Measurements from ENCODE around the gene TNS3.
"Not testable (repeated sequence)": the region's sequence is repeated elsewhere in the genome, so short reads cannot be mapped to it uniquely, and the experiment has no call there.

TNS3 gene

DNA sequence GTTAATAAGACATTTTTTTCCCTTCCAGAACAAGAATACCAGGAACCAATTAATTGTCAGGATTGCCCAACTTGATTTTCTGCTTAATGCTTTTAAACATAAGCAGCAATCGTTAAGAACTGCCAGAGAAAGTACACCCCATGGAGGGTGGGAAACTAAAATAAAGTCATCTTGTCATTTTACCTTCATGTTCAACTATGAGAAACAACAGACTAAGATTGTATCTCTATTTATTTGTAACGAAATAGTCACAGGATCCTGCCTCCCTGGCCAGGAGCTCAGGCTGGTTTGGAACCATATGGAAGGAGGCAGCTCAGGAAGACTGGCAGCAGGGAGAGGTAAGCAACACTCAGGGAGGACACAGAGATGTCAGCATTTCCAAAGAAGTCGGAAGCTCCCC is 129.6 kb downstream of the TNS3 start:
- no peak for DNase-seq (ENCODE audit: low spot score)

DNA sequence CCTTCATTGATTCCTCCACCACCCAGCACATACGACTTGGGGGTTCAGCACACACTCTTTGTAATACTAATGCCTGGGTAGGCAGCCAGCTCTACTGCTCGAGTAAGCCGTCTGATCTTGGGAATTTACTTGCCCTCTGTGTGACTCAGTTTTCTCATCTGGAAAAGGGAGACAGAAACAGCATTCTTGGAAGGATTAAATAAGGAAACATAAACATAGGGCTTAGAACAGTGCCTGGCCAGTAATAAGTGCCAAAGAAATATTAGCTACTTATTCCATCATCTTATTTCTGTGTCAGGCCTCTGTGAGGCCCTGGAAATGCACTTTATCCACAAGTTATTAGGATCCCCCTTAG is 130.1 kb downstream of the TNS3 start:
- DNase-seq (ENCODE audit: low spot score): no peak

GRCh38 chr7:47449810-47450590 is 131.9 kb downstream of the TNS3 start:
- no peak for DNase-seq (ENCODE audit: low spot score)

DNA sequence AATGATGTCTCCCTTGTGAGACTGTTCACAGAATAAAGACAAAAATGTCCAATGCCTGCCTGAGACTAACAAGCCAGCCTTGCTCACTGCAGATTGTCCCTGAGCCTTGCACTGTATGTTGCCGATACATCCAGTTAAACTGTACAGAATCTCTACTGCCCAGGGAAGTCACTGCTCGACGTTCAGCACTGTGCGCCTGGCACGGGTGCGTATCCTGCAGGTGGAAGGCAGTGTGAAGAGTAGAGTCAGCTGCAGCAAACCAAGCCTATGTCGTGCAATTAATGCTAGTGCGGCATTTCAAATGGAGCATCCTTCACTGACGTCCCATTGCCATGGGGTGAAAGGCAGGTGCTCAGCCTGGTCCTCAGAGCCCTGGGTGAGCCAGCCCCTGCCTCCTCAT is 132.9 kb downstream of the TNS3 start:
- no peak for DNase-seq (ENCODE audit: low spot score)

DNA sequence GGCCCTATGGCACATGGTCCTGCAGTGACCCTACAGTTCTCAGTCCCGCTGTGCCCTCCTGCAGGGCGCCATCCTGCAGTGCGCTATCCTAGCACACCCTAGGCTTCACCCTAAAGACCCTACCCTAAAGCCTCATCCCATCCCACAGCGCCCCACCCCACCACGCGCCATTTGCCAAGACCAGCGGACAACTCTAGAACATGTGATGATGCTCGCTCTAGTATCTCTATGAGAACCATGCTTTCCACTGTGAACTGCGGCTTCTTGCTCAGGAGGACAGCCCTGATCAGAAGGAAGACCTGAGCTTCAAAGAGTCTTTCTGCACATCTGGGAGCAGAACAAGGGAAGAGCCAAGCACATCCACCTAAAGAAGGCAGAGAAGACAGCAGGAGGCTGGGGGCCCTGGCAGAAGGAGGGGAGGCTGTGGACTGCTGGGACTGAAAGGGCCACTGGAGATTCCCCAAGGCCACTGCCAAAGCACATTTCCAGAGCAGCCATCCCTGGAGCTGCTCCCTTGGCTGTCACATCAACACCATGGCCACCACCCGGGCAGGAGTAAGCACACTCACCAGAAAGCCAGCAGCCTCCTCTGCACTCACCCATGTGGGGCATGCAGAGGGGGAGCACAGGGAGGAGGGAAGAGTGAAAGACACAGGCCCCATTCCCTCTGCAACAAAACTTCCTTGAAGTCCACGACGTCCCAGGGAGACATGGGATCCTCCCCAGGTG is 134.1 kb downstream of the TNS3 start:
- DNase-seq (ENCODE audit: low spot score): no peak

- DNase-seq (ENCODE audit: low spot score): no peak
Measured at GRCh38 chr7:47446871-47447466, 134.9 kb downstream of the TNS3 start.

DNA sequence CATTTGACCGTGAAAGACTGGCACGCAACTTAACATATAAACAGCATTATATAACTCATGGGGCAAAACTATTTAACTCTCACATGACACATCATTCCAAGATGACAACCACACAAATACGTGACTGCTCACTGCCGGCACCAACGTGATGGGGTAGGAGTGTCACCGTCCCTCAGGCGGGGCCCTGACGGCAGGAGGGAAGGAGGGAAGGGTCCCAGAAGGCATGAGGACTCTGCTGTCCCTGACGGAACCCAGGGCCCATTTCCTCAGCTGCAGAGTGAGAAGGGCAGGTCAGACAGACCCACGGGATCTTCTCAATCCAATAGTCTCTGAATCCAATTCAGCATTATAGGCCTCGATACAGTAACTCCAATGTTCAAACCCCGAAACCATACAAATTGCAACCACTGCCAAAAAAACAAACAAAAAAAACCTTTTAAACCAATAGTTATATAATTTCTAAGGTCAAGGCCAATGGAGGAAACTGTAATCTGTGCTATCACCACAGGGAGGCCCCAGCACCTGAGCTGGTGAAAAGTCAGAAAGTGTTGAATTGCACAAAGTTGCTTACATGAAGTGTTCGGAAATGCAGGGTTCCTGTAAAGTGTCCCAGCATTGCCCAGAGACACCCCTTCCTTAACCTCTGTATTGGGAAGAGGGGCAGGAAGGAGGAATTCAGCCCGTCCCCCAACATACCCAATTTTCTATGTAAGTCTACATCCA is 137.4 kb downstream of the TNS3 start:
- no peak for DNase-seq (ENCODE audit: low spot score)

DNA sequence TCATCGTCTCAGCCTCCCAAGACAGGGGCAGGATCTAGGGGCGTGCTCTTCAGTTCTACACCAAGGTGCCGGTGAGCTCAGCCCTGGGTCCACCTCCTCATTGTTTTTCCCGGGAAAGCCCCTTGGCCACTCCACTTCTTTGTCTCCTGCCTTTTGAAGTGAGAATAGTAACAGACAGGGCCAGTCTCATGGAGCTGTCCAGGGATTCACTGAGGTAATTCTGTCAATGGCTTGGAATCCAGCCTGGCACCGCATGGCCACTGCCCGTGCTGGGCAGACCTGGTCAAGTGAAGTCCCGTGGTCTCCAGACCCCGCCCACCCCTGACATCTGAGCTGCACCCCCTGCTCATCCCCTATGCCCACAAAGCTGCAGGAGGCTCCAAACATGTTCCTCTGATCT is 138.9 kb downstream of the TNS3 start:
- DNase-seq (ENCODE audit: low spot score): no peak

GRCh38 chr7:47442605-47442865 is 139.4 kb downstream of the TNS3 start:
- no peak for DNase-seq (ENCODE audit: low spot score)

DNA sequence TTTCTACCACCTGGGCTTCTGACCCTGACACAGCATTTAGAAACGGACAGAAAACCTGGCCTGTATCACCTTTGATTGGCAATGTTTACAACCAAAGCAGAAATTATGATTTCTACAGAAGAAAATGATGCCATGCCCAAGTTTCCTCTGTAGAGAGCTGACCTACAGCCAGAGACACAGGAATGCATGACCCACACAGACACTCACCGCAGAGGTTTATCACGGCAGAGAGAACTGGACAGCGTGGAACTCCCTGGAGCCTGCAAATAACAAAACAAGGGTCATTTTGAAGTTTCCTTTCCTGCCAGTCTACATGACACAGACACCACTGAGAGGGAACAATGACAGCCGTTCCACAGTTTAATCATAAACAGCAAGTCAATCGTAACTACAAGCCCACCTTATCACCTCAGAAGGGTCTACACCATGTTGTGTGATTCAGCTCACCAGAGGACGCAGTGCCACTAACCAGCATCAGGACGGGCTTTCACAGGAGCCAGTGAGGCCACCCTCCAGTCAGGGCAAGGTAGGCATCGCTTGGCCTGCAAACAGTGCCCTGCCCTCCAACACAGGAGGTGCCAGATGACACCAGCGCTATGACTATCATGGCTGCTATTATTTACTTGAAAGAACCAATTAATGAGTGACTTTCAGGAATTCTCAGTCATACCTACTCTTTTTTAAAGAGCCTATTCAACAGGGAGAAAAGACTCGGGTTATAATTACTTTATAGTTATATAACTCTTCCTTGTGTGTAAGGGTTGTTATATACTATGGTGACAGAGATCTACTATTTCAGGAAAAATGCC is 139.9 kb downstream of the TNS3 start:
- DNase-seq (ENCODE audit: low spot score): no peak

- DNase-seq (ENCODE audit: low spot score): not testable (repeated sequence)
Measured at GRCh38 chr7:47441048-47441447, 140.9 kb downstream of the TNS3 start.

DNA sequence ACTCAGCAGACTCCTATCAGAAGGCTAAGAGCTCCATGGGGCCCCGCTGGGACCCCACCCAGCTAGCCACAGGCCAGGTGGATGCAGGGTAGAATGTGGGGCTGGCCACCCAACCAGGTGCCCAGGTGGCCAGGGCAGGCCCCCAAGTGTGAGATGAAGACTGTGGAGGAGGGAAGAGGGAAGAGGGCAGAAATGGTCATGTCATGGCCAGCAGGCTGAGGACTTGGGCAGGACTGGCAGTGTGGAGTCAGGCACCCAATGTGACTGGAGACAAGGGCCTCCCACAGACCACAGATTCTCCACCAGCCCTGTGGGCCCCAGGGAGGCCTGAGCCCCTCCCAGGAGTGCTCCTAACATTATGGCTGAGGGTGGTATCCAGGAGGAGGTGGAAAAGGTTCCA is 141.6 kb downstream of the TNS3 start:
- DNase-seq (ENCODE audit: low spot score): no peak

DNA sequence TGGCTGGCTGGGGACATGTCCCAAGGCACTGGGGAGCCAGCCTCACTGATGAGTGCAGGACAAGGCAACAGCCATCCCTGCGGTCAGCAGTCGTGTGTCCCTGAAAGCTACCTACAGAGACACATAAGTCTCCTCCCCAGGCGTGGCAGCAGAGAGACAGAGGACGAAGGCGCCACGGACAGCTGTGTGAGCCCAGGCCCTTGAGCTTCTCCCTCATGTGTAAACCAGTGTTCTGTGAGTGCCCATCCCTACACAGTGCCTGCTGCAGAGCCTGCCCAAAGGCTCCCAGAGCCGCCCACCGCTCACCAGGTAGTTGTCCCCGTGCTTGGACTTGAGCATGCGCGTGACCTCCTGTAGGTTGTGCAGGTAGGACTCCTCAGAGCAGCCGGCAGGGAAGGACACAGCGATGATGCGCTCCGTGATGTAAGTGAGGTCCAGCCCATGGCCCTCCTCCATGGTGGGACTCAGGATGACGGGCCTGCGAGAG is 142.7 kb downstream of the TNS3 start:
- no peak for DNase-seq (ENCODE audit: low spot score)

- DNase-seq (ENCODE audit: low spot score): no peak
Measured at GRCh38 chr7:47438411-47439029, 143.4 kb downstream of the TNS3 start.

DNA sequence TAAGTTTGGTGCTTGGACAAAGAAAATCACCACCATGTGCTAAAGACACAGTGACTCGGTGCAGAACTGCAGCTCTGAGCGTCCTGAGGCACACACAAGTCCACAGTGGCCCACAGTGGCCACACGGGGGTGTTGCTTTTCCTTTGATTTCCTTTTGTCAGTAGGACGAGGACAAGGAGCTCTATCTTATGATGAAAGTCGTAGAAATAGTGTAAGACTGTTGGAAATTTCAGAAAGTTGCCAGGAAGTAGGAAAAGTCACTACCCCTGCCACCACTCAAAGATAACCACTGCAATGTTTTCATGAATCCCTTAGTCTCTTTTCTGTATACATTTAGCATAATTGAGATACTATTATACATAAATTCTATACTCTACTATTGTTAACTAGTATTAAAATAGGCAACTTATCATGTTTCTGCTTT is 146.0 kb downstream of the TNS3 start:
- DNase-seq (ENCODE audit: low spot score): peak; percentile 71

- DNase-seq (ENCODE audit: low spot score): no peak
Measured at GRCh38 chr7:47433564-47433895, 148.4 kb downstream of the TNS3 start.

- DNase-seq (ENCODE audit: low spot score): no peak
Measured at GRCh38 chr7:47432671-47433563, 149.0 kb downstream of the TNS3 start.

- no peak for DNase-seq (ENCODE audit: low spot score)
Measured at GRCh38 chr7:47430422-47430821, 151.5 kb downstream of the TNS3 start.

GRCh38 chr7:47428768-47429472 is 153.0 kb downstream of the TNS3 start:
- no peak for DNase-seq (ENCODE audit: low spot score)

Data from kidney capillary endothelial cell (primary cell).